T-helper 1 cell treated with Interleukin-12 subunit alpha and Interleukin-12 subunit beta and Interleukin-4 antibody, amounts not matched to agents 30 μg/mL and 1 μg/mL, for 36 hours (primary cell): Measurements from ENCODE around the gene TMEM242.
"Not testable (repeated sequence)": the region's sequence is repeated elsewhere in the genome, so short reads cannot be mapped to it uniquely, and the experiment has no call there.

Source experiments
- H3K27ac Mint-ChIP-seq: one replicate; pipeline ENCODE4 v1.8.0; 2021; ENCODE audit warnings: mild to moderate bottlenecking, mixed read lengths
- H3K27me3 Mint-ChIP-seq: one replicate; pipeline ENCODE4 v1.8.0; 2021; ENCODE audit warnings: low read depth, mixed read lengths
- H3K36me3 Mint-ChIP-seq: one replicate; pipeline ENCODE4 v1.8.0; 2021; ENCODE audit warnings: low read depth, mixed read lengths
- H3K4me1 Mint-ChIP-seq: one replicate; pipeline ENCODE4 v1.8.0; 2021; ENCODE audit warnings: low read depth, mixed read lengths
- H3K4me3 Mint-ChIP-seq: one replicate; pipeline ENCODE4 v1.8.0; 2021; ENCODE audit warnings: mild to moderate bottlenecking, moderate library complexity, mixed read lengths
- H3K9me3 Mint-ChIP-seq: one replicate; pipeline ENCODE4 v1.8.0; 2021; ENCODE audit warnings: mixed read lengths

Gene TMEM242

DNA sequence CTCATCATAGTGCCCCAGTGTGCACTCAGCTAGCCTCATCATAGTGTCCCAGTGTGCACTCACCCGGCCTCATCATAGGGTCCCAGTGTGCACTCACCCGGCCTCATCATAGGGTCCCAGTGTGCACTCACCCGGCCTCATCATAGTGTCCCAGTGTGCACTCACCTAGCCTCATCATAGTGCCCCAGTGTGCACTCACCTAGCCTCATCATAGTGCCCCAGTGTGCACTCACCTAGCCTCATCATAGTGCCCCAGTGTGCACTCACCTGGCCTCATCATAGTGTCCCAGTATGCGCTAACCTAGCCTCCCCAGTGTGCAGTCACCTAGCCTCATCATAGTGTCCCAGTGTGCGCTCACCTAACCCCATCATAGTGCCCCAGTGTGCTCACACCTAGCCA is 12.6 kb downstream of the TMEM242 start:
- peaks cover 12% of the 10 kb centered on the region for H3K36me3 Mint-ChIP-seq
- not testable (repeated sequence) for H3K4me3 Mint-ChIP-seq

DNA sequence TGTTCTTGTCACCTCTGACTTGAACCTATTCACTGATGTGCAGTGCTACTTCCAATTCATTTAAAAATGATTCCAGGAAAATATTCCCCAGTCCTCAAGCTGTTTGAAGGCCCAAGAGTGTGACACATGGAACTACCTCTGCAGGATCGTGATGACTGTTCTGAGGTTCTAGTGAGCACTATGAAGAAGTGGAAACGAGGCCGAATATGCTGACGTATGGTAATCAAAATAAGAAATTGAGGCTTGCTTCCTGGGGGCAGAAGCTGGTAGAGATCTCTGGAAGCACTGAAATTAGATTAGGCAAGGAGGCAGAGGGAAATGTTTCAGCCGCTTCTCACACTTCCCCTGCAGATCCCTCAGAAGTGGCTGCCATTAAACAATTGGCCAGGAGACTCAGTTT is 15.7 kb downstream of the TMEM242 start:
- H3K4me3 Mint-ChIP-seq: no peak overlapping the region
- no peak overlapping the region for H3K27ac Mint-ChIP-seq
- no peaks in the 10 kb centered on the region for H3K27me3 Mint-ChIP-seq
- no peaks in the 10 kb centered on the region for H3K9me3 Mint-ChIP-seq
- H3K4me1 Mint-ChIP-seq: peaks cover 4% of the 10 kb centered on the region
- peaks cover 10% of the 10 kb centered on the region for H3K36me3 Mint-ChIP-seq

More for the DNA sequence above, 12.6 kb downstream of the TMEM242 start:
- H3K27me3 Mint-ChIP-seq, H3K27ac Mint-ChIP-seq, H3K4me1 Mint-ChIP-seq, H3K9me3 Mint-ChIP-seq: not testable (repeated sequence)

DNA sequence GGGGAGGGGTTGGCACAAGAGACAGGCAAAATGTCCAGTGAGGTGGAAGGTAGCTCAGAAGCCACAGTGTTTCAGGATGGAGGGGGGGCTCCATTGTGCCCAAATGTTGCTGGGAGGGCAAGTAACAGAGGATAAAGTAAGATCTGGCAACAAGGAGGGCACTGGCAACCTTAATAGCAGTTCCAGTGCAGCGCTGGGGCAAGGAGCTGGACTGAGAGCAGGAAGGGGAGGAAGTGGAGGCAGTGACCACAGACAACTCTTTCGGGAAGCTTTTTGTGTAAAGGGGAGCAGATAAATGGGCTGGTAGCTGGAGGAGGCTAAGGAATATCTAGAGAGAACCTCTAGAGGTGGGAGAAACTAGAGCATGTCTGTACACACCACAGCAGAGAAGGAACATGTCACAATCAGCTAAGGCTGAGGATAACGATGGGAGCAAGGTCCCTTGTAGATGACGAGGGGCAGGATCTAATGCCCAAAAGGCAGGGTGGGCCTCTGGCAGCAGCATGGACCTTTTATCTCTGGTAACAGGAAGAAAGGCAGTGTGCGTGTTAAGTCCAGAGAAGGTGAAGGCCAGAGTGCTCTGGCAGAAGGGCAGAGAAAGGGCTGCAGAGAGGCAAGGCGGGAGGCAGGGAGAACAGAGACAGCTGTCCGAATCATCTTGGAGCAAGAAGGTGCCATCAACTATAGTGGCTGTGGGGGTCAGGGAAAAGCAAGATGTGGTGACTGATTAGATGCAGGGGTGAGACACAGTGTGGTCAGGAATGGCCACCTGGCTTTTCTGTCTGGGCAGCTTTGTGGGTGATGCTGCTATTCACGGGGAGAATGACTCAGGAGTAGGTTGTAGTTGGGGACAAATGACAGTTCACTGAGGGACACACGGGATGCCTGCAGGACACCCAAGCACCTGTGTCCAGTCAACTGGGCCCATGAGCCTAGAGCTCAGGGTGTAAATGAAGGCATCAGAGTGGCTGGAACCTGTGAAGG is 17.4 kb downstream of the TMEM242 start:
- Mint-ChIP-seq H3K27ac (no peak overlapping the region), H3K4me3 (no peak overlapping the region)

DNA sequence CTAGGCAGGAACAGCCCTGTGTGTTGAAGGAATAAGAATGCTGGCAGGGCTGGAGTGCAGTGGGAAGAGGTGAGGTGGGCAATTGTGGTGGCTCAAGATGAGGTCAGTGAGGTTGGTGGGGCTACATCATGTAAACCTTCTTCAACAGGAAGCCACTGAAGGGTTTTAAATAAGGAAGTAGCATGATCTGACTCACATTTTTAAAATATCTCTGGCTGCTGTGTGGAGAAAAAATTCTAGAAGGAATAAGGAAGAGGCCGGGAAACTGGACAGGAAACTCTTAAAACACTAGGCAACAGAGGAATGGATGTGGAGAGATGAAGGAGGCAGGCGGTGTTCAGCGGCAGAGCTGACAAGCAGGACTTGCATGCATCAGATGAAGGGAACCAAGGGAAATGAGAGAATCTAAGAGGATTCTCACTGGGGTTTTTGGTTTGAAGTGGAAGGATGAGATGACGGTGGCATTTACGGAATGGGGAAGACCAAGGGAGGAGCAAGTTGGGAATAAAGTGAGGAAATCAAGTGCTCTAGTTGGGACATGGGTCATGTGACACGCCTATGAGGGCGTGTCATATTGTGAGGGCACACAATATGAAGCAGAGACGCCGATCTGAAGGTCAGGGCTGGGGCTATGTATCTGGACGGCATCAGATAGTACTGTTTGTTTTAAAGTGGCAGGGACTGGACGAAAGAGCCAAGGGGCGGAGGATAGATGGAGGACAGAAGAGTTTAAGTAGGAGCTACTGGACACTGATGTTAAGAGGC is 18.2 kb downstream of the TMEM242 start:
- H3K27ac Mint-ChIP-seq: no peak overlapping the region
- H3K4me1 Mint-ChIP-seq: peaks cover 4% of the 10 kb centered on the region
- H3K4me3 Mint-ChIP-seq: no peak overlapping the region
- H3K36me3 Mint-ChIP-seq: peaks cover 3% of the 10 kb centered on the region
- H3K9me3 Mint-ChIP-seq: no peaks in the 10 kb centered on the region
- H3K27me3 Mint-ChIP-seq: no peaks in the 10 kb centered on the region

More for the DNA sequence above, 17.4 kb downstream of the TMEM242 start:
- H3K9me3 Mint-ChIP-seq: no peaks in the 10 kb centered on the region
- peaks cover 8% of the 10 kb centered on the region for H3K36me3 Mint-ChIP-seq
- H3K4me1 Mint-ChIP-seq: peaks cover 4% of the 10 kb centered on the region
- no peaks in the 10 kb centered on the region for H3K27me3 Mint-ChIP-seq

DNA sequence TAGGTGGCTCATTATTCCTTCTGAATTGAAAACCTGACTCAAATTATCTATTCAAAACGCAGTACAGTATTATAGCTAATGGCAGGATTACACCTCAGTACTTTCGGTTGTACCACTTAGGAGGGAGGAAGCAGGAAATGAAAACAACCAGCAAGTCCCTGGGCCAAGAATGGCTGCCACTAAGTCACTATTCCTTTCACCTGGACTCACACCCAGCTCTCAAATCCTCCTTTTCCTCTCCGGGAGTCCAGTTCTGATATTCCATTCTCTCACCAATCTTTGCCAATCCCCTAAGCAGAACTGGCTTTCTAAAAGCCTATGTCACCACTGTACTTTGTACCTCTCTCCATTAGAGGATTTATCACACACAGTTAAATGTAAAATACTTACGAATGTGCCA is 20.6 kb downstream of the TMEM242 start:
- Mint-ChIP-seq H3K4me1 (peaks cover 4% of the 10 kb centered on the region), H3K9me3 (no peaks in the 10 kb centered on the region), H3K4me3 (no peak overlapping the region), H3K36me3 (peaks cover 9% of the 10 kb centered on the region), H3K27me3 (no peaks in the 10 kb centered on the region), H3K27ac (no peak overlapping the region)

DNA sequence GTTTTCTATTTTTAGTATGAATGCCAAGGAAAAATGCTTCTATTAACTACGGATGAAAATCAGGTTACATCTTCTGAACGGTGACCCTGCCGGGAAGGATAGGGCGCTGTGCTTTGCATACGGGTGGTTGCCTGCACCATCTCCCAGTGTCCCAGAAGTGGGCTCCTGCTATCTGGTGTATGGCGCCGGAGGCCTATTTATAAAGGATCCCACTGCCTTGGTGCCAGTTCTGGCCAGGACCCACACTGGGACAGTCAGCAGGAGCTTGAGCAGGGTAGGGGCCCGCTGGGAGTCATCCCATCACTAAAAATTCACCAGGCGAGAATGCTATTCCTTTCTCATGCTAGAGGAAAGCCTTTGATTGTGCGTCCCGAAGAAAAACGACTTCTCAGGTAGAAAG is 22.9 kb downstream of the TMEM242 start:
- Mint-ChIP-seq H3K27me3 (no peaks in the 10 kb centered on the region), H3K4me1 (peaks cover 4% of the 10 kb centered on the region), H3K27ac (no peak overlapping the region), H3K9me3 (no peaks in the 10 kb centered on the region), H3K36me3 (peaks cover 9% of the 10 kb centered on the region), H3K4me3 (no peak overlapping the region)

DNA sequence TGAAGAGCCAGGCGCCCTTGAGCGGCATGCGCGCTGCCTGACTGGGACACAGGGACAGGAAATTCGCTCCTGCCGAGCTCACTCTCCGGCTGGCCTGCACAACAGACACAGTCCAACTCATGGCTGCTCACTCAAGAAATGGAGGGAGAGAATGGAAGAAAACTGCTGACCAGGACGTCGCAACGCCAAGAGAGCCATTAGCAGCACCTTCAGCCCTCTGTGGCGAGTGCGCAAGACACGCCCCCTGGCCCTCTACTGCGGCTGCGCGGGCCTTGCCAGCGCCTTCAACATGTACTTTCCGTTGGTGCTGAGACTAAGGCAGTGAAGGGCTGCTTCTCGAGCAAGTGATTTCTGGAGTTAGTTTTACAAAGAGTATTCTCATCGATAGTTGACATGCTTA is 23.3 kb downstream of the TMEM242 start:
- H3K36me3 Mint-ChIP-seq: peaks cover 9% of the 10 kb centered on the region
- H3K4me3 Mint-ChIP-seq: no peak overlapping the region
- peaks cover 4% of the 10 kb centered on the region for H3K4me1 Mint-ChIP-seq
- no peaks in the 10 kb centered on the region for H3K27me3 Mint-ChIP-seq
- no peak overlapping the region for H3K27ac Mint-ChIP-seq
- H3K9me3 Mint-ChIP-seq: no peaks in the 10 kb centered on the region

DNA sequence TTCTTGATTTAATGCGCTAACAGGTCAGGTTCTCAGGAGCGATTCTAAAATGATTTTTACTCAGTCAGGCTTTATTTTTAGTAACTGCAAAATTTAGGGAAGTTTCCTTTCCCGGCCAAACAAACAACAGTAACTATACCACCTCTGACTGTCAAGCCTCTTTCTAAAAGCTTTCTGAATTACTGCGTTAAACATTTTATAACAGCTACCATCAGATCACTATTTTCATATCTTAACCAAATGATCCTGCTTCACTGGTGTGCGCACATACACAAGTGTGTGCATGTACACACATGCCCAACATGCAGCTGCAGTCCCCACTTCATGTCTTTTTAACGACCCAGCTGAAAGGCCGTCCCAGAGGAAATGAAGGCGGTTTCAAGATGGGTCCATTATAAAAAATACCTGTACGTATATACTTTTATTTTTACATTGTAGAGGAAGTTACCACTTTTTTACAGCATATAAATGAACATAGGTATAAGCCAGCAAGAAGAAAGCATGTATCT is 25.0 kb downstream of the TMEM242 start:
- H3K4me1 Mint-ChIP-seq: peaks cover 4% of the 10 kb centered on the region
- no peak overlapping the region for H3K4me3 Mint-ChIP-seq
- H3K36me3 Mint-ChIP-seq: peaks cover 9% of the 10 kb centered on the region
- no peaks in the 10 kb centered on the region for H3K9me3 Mint-ChIP-seq
- H3K27me3 Mint-ChIP-seq: no peaks in the 10 kb centered on the region
- H3K27ac Mint-ChIP-seq: no peak overlapping the region

DNA sequence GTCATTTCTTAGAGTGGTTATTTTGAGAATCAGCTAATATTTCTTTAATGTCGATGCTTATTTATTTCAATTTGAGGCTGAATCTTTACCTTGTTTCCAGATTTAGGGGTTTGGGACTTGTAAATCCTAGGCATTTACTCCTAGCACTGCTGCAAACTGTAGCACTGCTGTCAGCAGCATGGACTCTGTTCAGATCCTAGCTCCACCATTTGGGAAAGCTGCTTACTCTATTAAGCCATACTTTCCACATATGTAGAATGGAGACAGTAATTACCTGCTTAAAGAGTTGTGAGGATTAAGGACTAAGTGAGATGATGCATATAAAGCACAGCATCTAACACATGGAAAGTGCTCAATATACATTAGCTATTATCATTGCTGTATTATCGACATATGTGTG is 28.7 kb downstream of the TMEM242 start:
- Mint-ChIP-seq H3K36me3 (peaks cover 5% of the 10 kb centered on the region), H3K4me1 (peaks cover 3% of the 10 kb centered on the region), H3K27ac (no peak overlapping the region), H3K27me3 (no peaks in the 10 kb centered on the region), H3K4me3 (no peak overlapping the region), H3K9me3 (no peaks in the 10 kb centered on the region)

DNA sequence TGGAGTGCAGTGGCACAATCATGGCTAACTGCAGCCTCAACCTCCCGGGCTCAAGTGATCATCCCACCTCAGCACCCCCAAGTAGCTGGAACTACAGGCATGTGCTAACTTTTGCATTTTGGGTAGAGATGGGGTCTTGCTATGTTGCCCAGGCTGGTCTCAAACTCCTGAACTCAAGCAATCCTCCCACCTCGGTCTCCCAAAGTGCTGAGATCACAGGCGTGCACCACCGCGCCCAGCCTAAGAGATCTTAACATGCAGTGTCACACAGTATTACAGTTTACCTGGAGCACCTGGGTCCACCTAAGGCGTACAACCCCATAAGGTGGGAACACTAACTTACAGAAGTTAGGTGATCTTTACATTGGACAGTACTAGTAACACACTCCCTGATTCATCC is 29.5 kb downstream of the TMEM242 start:
- no peaks in the 10 kb centered on the region for H3K27me3 Mint-ChIP-seq
- H3K4me3 Mint-ChIP-seq: no peak overlapping the region
- H3K9me3 Mint-ChIP-seq: no peaks in the 10 kb centered on the region
- no peak overlapping the region for H3K27ac Mint-ChIP-seq
- H3K36me3 Mint-ChIP-seq: peaks cover 3% of the 10 kb centered on the region
- H3K4me1 Mint-ChIP-seq: peaks cover 3% of the 10 kb centered on the region

DNA sequence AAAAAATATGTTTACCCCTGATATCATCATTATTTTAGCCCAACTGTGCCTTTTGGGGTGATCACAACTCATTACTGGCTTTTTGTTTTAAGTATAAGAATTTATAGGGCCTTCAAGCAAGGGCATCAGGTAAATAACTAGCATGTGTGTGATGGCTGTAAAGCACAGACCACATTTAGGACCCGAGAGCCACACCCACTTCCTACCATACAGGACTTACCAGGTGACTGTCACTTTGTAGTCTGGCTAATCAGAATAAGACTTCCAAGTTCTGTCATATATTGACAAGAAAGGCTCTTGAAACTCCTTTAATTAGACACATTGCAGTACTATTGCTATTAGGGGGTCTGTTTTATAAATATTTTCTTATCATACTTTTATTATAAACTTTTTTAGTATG is 31.1 kb downstream of the TMEM242 start:
- Mint-ChIP-seq H3K36me3 (no peaks in the 10 kb centered on the region), H3K27me3 (no peaks in the 10 kb centered on the region), H3K4me3 (no peak overlapping the region), H3K9me3 (no peaks in the 10 kb centered on the region), H3K4me1 (peaks cover 3% of the 10 kb centered on the region), H3K27ac (no peak overlapping the region)

DNA sequence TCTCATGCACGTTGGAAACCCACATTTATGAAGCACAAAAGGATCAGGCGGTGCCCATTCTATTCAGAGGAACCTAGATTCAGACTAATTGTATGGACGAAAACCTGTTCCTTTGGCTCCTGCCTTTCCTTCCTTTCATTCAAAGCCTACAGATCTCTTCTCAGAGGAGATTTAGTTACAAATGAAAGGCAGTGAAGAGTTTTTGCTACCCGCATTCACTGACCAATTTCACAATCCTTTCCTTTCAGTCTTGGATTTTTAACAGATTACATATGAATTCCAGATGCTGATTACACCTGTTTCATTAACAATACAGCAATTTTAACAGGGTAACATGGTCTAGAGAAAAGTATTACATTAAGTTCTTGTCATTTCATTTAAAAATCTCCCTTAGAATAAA is 32.0 kb downstream of the TMEM242 start:
- H3K9me3 Mint-ChIP-seq: no peaks in the 10 kb centered on the region
- no peak overlapping the region for H3K27ac Mint-ChIP-seq
- H3K27me3 Mint-ChIP-seq: no peaks in the 10 kb centered on the region
- H3K4me1 Mint-ChIP-seq: peaks cover 3% of the 10 kb centered on the region
- H3K36me3 Mint-ChIP-seq: no peaks in the 10 kb centered on the region
- no peak overlapping the region for H3K4me3 Mint-ChIP-seq

DNA sequence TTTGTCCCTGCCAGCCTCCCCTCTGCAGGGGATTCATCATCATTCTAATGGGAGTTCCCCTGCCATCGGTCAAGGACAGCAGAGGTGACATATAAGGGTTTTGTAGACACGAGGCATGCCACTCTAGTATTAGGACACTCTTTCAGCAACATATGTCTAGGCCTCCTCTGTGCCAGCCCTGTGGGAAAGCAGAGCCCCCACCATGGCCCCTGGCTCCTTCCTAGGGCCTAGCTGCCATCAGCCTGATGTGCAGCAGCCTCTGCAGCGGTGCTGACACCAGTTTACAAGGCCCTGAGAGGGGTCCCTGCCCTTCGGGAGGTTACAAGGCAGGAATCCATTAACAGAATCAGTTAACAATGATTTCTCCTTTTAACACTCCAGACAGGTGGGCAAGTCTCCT is 32.5 kb downstream of the TMEM242 start:
- Mint-ChIP-seq H3K36me3 (no peaks in the 10 kb centered on the region), H3K27me3 (no peaks in the 10 kb centered on the region), H3K27ac (no peak overlapping the region), H3K4me3 (no peak overlapping the region), H3K9me3 (no peaks in the 10 kb centered on the region), H3K4me1 (peaks cover 3% of the 10 kb centered on the region)

DNA sequence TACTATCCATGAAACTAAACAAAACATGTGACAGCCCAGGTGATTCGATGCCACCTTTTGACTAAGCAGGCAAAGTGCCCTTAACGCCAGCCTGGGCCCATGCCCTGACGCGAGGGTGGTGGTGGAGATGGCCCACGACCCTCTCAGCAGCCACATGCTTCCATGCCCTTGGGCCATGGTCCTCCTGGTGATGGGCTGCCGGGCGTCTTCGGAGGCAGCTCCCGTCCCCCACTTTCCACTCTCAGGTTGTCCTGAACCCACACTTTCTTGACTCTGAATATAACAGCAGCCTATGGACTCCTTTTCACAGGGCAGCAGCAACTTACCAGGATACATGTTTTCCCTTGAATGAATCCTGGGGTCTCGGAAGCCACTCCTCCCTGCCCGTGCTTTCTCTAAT is 33.6 kb downstream of the TMEM242 start:
- no peak overlapping the region for H3K4me3 Mint-ChIP-seq

DNA sequence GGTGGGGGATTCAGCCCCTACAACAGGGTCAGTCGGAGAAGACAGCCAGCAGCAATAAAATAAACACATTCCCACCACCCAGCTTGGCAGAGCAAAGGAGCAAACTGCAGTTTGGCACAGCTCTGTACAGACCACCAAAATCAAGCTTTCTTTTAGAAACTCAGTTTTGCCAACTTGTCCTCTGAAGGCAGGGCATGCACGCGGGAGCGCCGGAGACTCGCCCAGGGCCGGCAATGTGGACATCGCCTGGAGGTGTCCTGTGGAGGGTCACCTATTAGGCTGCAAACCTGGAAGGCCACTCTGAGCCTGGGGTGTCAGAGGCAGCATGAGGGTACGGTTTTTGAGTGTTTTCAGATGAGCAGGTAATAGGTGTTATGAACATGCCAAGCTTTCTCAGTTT is 34.7 kb downstream of the TMEM242 start:
- no peaks in the 10 kb centered on the region for H3K9me3 Mint-ChIP-seq
- no peak overlapping the region for H3K27ac Mint-ChIP-seq
- no peaks in the 10 kb centered on the region for H3K27me3 Mint-ChIP-seq
- H3K4me1 Mint-ChIP-seq: peaks cover 3% of the 10 kb centered on the region
- no peak overlapping the region for H3K4me3 Mint-ChIP-seq
- H3K36me3 Mint-ChIP-seq: no peaks in the 10 kb centered on the region

More for the DNA sequence above, 33.6 kb downstream of the TMEM242 start:
- H3K9me3 Mint-ChIP-seq: no peaks in the 10 kb centered on the region
- H3K27me3 Mint-ChIP-seq: no peaks in the 10 kb centered on the region
- no peak overlapping the region for H3K27ac Mint-ChIP-seq
- peaks cover 3% of the 10 kb centered on the region for H3K4me1 Mint-ChIP-seq
- no peaks in the 10 kb centered on the region for H3K36me3 Mint-ChIP-seq
